Peyer's patch (tissue), 4 donors: ENCODE results near the gene FGGY. TPM values are rescaled to one million over a fixed set of nuclear protein-coding genes. Genes with fewer than 3 reads are reported as not detected.

ENCODE experiments used
- DNase-seq, 3 donors: peaks; one replicate each; pipeline ENCODE4 v3.0.0-alpha.2; 2017 to 2019
- H3K27ac ChIP-seq, 4 donors: fragments of 200-600 bp; sonication (generic); one replicate each; pipeline ENCODE4 v1.5.1; 2016 to 2019
- H3K27me3 ChIP-seq, 2 donors: fragments of 200-600 bp; sonication (generic); one replicate each; pipeline ENCODE4 v1.5.1; 2019
- H3K36me3 ChIP-seq, 3 donors: fragments of 200-600 bp; sonication (generic); one replicate each; pipeline ENCODE4 v1.5.1; 2016 to 2019
- H3K4me1 ChIP-seq, 4 donors: fragments of 200-600 bp; sonication (generic); one replicate each; pipeline ENCODE4 v1.5.1; 2016 to 2019
- H3K4me3 ChIP-seq, 4 donors: fragments of 200-600 bp; sonication (generic); 1 replicate in 3 of 4; 2 replicates in 1 of 4; pipeline ENCODE4 v1.5.1; 2016 to 2019; ENCODE audit warnings: mild to moderate bottlenecking in 1 of 4
- H3K9me3 ChIP-seq, 4 donors: fragments of 200-600 bp; sonication (generic); one replicate each; pipeline ENCODE4 v1.5.1; 2016 to 2019; ENCODE audit warnings: mild to moderate bottlenecking in 1 of 4
- POLR2A ChIP-seq, 2 donors: fragments of 450-650 bp; IDR thresholded peaks; one replicate each; pipeline ENCODE4 v1.5.1; 2017; ENCODE audit warnings: antibody characterized with exemption in 2 of 2, mild to moderate bottlenecking in 2 of 2, moderate library complexity in 2 of 2
- total RNA-seq, 4 donors: library from RNA; depleted of rRNA; stranded (reverse); fragments of >200 nt; gene quantifications; one replicate each; pipeline ENCODE4 v1.1.0, GENCODE V29; 2016
- TF ChIP-seq, protein P1 (sequence below), 6 experiments: fragments of 450-650 bp in 4 of 6; fragments of 200-600 bp in 2 of 6; sonication (generic) in 1 of 6; IDR thresholded peaks; one replicate each; pipeline ENCODE4 v1.5.1; 2017 to 2019; ENCODE audit warnings: antibody characterized with exemption in 6 of 6, mild to moderate bottlenecking in 3 of 6, moderate library complexity in 1 of 6

FGGY gene
- total RNA-seq, 4 donors from 2014 or later: 18.9 to 102 (median 33.6) TPM

DNA sequence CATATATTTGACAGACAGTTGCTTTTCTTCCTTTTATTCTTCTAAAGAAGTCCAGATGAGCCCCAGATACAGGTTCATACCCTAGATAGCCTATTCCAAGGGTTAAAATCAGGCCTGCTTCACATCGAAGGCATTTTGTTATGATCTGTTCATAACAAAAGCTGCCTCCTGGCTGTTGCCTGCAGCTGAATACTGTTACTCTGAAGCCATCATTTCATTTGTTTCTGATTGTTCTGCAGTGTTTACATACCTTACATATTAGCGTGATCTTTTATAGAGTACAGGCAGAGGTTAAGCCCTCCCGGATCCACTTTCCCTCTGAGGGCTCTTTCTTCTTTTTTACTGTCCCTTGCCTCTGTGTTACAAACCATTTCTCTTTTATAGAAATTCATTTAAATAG is 298.9 kb downstream of the FGGY start:
- no peak for DNase-seq
- TF ChIP-seq, protein P1, sequence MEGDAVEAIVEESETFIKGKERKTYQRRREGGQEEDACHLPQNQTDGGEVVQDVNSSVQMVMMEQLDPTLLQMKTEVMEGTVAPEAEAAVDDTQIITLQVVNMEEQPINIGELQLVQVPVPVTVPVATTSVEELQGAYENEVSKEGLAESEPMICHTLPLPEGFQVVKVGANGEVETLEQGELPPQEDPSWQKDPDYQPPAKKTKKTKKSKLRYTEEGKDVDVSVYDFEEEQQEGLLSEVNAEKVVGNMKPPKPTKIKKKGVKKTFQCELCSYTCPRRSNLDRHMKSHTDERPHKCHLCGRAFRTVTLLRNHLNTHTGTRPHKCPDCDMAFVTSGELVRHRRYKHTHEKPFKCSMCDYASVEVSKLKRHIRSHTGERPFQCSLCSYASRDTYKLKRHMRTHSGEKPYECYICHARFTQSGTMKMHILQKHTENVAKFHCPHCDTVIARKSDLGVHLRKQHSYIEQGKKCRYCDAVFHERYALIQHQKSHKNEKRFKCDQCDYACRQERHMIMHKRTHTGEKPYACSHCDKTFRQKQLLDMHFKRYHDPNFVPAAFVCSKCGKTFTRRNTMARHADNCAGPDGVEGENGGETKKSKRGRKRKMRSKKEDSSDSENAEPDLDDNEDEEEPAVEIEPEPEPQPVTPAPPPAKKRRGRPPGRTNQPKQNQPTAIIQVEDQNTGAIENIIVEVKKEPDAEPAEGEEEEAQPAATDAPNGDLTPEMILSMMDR (IDR thresholded peaks at IDR 0.05): peak in 2 of 6 experiments; percentile 15 to 21
- TF ChIP-seq POLR2A (IDR thresholded peaks at IDR 0.05): no peak
- Histone ChIP-seq H3K9me3 (no peaks in the 10 kb centered on the region), H3K4me1 (peaks cover 0 to 25% (median 0%) of the 10 kb centered on the region in 4 donors), H3K4me3 (no peak overlapping the region), H3K27me3 (no peaks in the 10 kb centered on the region), H3K27ac (peak overlapping the region in 1 of 4 donors; percentile 49), H3K36me3 (no peaks in the 10 kb centered on the region)

DNA sequence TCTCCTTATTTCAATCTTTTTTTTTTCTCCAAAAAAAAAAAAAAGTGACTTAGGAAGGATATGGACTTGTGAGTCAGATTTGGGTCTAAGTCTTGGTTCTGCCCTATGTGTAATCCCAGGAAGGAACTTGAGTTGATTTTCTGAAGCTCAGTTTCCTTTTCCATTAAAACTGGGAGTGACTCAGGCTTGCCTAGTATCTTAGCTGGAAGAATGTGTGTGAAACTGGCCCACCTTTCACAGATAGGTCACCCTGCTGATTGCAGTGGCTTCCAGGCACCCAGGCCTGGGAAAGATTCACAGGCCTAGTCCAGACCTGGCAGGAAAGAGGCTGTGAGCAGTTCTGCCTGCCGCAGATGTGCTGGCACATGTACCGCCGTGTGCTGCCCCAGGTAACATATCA is 299.5 kb downstream of the FGGY start:
- H3K4me1 ChIP-seq: peaks cover 0 to 25% (median 0%) of the 10 kb centered on the region in 4 donors
- no peak for DNase-seq
- H3K27me3 ChIP-seq: no peaks in the 10 kb centered on the region
- no peaks in the 10 kb centered on the region for H3K36me3 ChIP-seq
- peak overlapping the region in 3 of 4 donors; percentile 17 to 49 (median 38) for H3K27ac ChIP-seq
- H3K4me3 ChIP-seq: no peak overlapping the region
- no peak for TF ChIP-seq POLR2A (IDR thresholded peaks at IDR 0.05)
- TF ChIP-seq, protein P1 (IDR thresholded peaks at IDR 0.05): no peak
- no peaks in the 10 kb centered on the region for H3K9me3 ChIP-seq

DNA sequence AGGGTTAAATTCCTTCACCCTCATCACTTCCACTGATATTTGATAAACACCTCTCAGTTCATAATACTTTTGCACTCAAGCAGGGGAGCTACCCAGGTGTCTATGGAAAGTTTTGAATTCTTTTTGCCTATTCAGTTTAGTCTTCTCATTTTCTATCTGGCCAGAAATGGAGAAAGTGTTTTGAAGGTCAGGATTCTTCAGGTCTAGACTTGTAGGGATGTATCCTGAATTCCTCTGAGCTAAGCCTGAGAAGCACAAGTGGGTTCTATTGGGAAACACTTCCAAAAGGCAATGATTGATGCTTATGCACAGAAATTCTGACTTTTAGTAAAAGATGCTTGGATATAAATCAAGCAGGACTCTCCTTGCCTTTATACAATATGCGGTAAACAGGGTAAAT is 300.1 kb downstream of the FGGY start:
- no peak for DNase-seq
- Histone ChIP-seq H3K9me3 (no peaks in the 10 kb centered on the region), H3K27ac (peak overlapping the region in 1 of 4 donors; percentile 49), H3K4me1 (peaks cover 0 to 25% (median 0%) of the 10 kb centered on the region in 4 donors), H3K4me3 (no peak overlapping the region), H3K36me3 (no peaks in the 10 kb centered on the region), H3K27me3 (no peaks in the 10 kb centered on the region)
- TF ChIP-seq, protein P1 (IDR thresholded peaks at IDR 0.05): no peak
- no peak for TF ChIP-seq POLR2A (IDR thresholded peaks at IDR 0.05)

DNA sequence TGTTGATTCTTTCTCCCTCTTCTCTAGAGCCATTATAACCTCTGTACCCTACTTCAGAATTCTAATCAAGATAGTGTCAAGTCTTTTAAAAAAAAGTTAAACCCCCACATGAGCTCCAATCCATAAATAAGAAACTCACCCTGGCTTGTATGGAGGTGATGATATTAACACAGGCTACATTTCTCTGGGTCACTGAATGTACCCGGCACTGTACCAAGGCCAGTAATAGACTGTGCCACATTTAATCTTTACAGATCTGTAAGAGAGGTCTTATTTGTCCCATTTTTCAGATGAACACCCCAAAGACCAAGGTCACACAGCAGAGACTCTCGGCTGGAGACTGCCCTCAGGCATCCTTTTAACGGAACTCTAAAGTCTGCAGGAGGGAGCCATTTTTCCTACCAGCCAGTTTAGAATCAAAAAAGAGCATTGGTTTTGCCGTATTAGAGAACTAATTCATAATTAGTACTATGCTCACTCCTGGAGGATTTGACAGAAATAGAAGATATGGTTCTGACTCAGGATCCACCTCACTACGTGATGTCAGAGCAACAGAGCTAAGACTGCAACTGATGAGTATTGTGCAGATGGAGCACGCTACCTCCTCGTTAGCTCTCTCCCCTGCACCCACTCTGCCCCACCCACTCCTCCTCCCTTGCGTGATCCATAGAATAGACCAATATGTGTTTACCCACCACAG is 300.7 kb downstream of the FGGY start:
- no peaks in the 10 kb centered on the region for H3K9me3 ChIP-seq
- H3K4me1 ChIP-seq: peaks cover 0 to 25% (median 0%) of the 10 kb centered on the region in 4 donors
- no peak for DNase-seq
- TF ChIP-seq POLR2A (IDR thresholded peaks at IDR 0.05): no peak
- TF ChIP-seq, protein P1 (IDR thresholded peaks at IDR 0.05): no peak
- no peak overlapping the region for H3K4me3 ChIP-seq
- H3K27me3 ChIP-seq: no peaks in the 10 kb centered on the region
- H3K27ac ChIP-seq: no peak overlapping the region
- no peaks in the 10 kb centered on the region for H3K36me3 ChIP-seq

DNA sequence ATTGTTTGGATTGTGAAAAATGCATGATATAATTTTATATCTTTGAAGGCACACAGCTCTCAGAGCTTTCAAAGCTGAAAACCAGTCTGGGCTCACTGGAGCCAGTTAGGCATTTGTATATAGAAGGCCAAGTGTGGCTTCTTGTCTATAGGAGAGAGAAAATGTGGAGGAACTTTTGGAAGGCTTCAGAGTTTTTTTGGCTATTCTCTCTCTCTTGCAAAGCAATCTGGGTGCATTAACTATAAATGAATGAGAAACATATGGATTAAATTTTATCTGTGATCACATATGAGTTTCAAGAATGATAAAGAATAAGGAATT is 301.2 kb downstream of the FGGY start:
- no peak for TF ChIP-seq POLR2A (IDR thresholded peaks at IDR 0.05)
- TF ChIP-seq, protein P1 (IDR thresholded peaks at IDR 0.05): no peak
- H3K4me1 ChIP-seq: peaks cover 0 to 25% (median 0%) of the 10 kb centered on the region in 4 donors
- no peaks in the 10 kb centered on the region for H3K27me3 ChIP-seq
- H3K4me3 ChIP-seq: no peak overlapping the region
- no peak overlapping the region for H3K27ac ChIP-seq
- no peak for DNase-seq
- no peaks in the 10 kb centered on the region for H3K36me3 ChIP-seq
- H3K9me3 ChIP-seq: no peaks in the 10 kb centered on the region
